HG03565 (cell line): Measurements from ENCODE around the gene DGCR8.

Experiments
- ATAC-seq: cut with Tn5 transposase; IDR thresholded peaks from one replicate; pipeline ENCODE4 v1.9.1; 2021; ENCODE audit warnings: mild to moderate bottlenecking, moderate library complexity; ENCODE audit not compliant: unreplicated experiment

Gene DGCR8

DNA sequence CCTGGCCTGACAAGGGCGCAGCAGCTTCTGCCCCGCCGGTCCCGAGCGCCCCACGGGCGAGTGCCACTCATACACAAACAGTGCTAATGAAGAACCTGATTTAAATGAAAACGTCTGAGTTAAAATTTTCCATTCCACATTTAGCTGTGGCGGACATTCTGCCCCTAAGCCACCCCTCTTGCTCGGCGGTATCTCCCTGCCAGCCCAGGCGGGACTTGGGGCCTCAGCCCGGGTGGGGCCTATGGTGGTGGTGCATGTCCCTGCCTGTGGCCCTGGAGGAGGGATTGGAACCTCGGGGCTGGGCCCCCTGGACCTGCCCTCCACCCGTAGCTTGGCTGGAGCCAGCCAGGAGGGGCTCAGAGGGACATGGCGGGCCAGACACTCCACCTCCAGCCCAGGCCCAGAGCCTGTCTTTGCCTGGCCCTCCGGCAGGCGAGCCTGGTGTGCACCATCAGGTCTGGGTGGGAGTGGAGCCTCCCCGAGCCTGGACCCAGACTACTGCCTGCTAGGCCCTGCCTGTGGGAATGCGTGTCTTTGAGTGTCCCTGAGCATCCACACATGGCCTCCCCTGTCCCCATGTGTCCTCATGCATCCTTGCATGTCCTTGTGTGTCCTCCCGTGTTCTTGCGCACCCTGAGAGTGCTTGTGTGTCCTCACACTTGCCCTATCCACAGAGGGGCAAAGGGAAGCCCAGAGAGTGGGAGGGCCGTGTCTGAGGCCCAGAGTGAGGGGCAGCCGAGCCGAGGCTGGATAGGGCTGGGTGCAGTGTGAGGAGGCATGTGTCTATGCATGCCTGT, 56.0 kb downstream of the DGCR8 start:
- ATAC-seq = no peak

DNA sequence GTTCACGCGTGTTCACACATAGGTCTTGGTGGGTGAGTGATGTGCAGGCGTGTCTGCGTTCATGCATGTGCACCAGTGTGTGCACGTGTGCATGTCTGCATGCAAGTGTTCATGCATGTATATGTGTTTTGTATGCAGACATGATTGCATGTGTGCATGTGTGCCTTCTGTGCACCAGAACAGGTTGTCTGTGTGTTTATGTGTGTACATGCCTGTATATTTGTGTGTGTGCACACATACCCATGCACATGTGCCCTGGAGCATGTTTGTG, 56.5 kb downstream of the DGCR8 start:
- ATAC-seq = no peak

DNA sequence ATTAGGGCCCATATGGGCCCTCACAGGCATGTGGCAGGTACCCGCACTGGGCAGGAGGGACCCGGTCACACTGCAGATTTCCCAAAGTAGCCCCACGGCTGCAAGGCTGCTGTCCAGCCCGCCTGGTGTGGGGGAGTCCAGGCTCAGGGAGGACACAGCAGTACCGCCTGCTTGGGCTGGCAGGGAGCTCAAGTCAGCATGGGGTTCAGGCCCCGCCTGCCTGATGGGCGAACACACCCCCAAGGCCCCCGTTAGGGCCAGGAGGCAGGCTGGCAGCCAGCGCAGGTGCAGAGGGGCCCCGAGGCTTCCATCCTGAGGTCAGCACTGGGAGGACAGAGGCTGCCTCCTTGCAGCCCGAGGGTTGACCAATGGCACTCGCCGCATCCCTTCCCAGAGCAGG, 57.1 kb downstream of the DGCR8 start:
- no peak for ATAC-seq

DNA sequence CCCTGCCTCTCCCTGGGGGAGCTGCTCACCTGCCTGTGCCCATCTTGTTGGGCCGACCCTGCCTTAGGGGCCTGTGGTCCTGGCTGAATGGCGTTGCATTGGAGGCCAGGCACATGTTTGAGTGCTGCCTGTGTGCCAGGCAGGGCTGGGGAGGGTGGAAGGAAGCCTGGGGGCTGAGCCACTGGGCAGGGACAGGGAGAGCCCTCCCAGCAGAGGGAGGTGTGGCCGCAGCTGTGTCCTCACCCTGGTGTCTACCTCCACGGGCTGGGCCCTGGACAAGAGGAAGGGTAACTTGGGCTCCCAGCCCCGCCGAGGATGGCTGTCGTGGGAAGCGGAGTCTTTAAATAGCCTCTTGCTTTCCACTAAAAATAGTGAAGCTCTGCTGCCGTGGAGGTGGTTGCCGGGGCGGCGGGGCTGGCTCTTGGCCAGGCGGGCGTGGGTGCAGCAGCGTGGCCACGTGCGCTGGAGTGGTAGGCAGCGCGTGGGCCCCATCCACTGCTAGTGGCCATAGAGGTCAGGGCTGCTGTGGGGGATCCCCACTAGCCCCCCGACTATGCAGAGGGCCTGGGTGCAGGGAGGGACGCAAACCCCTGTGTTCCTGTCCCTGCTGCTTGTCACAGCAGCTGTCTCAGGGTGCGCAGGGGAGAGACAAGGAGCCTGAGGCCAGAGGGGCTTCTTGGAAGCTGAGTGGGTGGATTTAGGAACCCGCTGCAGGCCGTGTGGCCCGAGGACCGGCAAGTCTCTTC, 57.8 kb downstream of the DGCR8 start:
- no peak for ATAC-seq

DNA sequence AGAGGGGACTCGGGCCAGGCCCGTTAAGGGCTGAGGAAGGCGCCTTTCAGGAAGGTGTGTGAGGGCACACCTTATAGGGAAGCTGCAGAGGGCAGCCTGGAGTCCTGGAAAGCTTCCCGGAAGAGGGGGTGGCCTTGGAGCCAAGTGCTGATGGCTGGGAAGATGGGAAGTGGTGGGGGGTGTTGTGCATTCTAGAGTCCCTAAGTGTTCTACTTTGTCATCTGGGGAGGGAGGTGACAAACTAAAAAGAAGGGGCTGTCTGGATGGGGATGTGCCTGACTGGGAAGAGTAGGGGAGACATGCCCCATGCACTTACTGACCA, 58.3 kb downstream of the DGCR8 start:
- ATAC-seq = no peak

DNA sequence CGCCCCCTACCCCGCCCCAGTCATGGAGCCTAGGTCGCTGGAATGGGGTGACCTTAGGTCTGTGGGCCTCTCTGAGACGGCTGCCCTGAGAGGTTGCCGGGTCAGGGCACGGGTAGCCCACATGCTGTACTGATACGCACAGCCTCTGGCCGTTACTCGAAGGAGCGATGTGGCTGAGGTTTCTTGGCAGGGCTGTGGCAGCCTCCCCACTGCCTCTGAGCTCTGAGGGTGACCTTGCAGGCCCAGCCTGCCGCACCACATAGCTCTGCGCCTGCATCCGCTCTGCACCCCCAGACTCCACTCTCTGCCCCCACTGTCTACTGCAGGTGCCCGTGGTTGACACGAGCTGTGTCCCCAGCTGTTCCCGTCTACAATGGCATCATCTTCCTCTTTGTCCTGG, 58.8 kb downstream of the DGCR8 start:
- ATAC-seq = no peak

DNA sequence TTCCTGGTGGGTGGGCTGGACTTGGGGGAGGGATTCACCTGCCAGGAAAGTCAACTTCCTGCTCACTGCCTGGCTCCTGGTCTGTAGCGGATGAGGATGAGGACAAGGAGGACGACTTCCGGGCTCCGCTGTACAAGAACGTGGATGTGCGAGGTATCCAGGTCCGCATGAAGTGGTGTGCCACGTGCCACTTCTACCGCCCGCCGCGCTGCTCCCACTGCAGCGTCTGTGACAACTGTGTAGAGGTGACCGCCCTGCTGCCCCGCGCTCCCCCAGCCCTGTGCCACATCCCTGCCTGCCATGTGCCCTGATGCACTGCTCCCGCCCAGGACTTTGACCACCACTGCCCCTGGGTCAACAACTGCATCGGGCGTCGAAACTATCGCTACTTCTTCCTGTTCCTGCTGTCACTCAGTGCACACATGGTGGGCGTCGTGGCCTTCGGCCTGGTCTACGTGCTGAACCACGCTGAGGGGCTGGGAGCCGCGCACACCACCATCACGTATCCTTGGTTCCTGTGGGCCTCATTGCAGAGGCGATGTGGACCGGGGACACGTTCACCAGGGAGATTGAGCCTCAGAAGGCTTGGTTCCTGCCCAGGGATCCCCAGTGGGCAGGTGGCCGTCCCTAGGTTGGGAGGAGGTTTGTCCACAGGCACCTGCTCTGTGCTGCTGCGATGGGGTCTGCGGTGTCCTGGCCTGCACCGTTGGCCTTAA, 59.5 kb downstream of the DGCR8 start:
- no peak for ATAC-seq

DNA sequence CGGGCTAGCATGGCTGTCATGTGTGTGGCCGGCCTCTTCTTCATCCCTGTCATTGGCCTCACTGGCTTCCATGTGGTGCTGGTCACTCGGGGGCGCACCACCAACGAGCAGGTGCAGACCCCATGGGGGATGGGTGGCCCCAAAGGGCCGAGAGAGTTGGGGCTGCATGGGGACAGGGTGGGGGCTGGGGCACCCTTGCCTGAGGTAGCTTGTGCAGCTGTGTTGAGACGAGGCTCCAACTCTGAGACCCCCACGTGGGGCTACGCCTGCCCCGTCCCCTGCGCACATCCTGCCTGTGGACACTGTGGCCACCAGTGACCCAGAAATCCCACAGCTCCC, 60.0 kb downstream of the DGCR8 start:
- no peak for ATAC-seq

DNA sequence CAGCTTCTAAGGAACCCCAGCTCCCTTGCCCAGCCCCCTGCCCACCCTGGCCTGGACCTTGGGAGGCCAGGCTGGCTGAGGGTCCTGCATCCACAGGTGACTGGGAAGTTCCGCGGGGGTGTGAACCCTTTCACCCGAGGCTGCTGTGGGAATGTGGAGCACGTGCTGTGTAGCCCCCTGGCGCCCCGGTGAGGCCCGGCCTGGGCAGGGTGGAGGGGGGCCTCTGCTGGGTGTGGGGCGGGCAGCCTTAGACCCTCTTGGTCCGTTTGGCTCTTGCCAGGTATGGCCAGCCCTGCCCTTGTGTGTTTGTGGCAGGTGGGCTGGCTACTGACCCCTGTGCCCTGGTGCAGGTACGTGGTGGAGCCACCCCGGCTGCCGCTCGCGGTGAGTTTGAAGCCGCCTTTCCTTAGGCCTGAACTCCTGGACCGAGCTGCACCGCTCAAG, 60.5 kb downstream of the DGCR8 start:
- no peak for ATAC-seq

DNA sequence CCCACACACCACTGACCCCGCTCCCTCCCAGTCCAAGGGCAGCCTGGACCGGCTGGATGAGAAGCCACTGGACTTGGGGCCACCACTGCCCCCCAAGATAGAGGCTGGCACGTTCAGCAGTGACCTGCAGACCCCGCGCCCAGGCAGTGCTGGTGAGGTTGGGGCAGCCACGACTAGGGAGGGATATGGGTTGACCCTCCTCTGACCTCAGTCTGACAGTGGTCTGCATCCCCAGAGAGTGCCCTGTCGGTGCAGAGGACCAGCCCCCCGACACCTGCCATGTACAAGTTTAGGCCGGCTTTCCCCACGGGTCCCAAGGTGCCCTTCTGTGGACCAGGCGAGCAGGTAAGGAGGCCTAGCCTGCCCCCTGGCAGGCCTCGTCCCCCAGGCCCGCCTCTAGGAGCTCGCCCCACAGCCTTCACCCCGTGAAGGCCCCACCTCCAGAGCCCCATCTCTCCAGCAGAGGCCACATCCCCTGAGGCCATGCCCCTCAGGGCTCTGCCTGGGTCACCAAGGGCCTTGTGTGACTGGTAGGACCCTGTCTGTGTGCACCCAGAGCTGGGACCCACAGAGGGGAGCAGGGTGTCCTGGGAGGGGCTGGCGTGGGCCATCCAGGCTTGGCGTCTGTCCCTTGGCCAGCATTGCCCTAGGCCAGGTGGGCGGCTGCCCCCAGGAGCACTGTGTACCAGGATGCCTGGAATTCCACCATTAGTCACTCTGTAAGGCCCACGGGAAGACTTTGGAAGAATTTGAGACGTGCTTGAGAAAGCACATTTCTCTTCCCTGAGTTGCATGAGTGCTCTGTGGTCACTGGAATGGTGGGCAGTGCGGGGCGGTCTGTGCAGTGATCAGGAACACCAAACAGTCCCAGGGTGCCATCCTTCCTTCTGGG, 61.4 kb downstream of the DGCR8 start:
- ATAC-seq = no peak

DNA sequence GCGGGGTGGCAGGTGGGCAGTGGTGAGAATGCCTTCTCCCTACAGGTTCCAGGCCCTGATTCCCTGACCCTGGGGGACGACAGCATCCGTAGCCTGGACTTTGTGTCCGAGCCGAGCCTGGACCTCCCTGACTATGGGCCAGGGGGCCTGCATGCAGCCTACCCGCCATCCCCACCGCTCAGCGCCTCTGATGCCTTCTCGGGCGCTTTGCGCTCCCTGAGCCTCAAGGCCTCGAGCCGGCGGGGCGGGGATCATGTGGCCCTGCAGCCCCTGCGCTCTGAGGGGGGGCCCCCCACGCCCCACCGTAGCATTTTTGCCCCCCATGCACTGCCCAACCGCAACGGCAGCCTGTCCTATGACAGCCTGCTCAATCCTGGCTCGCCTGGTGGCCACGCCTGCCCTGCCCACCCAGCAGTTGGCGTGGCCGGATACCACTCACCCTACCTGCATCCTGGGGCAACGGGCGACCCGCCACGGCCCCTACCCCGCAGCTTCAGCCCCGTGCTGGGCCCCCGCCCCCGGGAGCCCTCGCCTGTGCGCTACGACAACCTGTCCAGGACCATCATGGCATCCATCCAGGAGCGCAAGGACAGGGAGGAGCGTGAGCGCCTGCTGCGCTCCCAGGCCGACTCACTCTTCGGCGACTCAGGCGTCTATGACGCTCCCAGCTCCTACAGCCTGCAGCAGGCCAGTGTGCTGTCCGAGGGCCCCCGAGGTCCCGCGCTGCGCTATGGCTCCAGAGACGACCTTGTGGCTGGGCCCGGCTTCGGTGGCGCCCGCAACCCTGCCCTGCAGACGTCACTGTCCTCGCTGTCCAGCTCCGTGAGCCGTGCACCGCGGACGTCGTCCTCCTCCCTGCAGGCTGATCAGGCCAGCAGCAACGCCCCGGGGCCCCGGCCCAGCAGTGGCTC, 62.9 kb downstream of the DGCR8 start:
- no peak for ATAC-seq

DNA sequence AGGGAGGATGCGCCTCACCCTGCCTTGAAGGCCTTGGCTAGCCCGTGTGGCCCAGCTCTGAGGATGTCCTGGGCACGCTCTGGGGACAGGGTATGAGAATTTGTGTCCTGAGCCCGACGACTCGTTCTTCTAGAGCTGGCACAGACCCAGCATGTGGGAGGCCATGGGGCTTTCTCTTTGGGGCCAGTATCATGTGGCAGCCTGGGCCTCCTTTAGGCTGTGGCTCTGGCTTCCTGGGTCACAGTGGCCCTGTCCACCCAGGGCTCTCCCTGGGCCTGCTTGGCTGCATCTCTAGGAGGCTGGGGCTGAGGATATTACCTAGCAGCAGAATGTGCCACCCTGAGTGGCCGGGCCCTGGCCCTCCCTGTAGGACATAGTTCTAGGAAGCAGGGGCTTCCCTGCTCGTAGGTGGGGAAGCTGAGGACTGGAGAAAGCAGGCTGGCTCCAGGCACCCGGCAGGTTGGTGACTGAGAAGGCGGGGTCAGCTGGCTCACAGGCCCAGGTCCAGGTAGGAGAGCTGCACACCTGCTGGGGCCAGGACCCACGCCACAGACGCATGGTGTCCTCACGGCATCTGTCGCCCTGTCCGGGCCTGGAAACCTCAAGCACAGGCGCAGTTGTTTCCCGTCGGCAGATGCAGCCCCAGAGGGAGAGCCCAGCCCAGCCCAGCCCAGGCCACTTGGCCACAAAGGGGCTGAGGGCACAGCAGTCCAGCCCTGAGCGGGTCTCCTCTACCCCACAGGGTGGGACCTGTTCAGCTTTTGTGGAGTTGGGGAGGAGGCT, 64.0 kb downstream of the DGCR8 start:
- ATAC-seq = no peak

DNA sequence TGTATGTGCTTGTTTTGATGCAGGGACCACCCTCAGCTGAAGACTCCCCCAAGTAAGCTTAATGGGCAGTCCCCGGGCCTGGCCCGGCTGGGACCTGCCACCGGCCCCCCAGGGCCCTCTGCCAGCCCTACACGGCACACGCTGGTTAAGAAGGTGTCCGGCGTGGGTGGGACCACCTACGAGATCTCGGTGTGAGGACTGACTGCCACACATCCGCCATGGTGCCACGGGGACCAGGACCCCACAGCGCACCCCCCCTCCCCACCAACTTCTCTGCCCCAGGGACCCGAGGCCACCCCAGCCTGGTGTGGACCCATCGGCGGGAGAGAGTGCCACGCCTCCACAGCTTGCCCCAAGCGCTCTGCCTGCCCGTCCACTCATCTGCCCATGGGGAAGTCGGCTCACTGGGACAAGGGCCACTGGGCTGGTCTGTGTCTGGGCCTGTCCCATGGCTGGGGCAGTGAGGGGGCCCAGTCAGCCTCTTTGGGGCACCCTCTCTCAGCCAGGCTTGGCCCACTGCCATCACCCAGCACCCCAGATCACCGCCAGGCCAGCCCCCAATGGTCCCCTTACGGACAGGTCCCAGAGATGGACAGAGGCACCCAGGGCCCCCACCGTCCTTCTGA, 65.3 kb downstream of the DGCR8 start:
- no peak for ATAC-seq

DNA sequence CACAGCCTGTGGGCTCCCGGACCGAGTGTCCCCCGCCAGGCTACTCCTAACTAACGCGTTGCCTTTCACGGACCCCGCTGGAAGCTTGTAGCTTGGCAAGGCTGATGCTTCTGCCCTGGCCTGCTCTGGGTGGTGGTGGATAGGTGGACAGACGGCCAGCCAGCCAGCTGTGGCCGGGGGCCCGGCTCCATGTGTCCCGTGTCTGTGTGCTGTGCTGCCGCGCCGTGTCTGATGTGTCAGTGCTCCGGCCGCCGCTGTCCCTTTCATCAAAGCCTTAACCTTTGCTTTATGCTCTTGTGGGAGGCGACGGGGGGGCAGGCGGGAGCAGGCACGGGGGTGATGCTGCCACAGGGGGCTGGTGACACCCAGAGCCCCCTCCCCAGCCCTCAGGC, 65.8 kb downstream of the DGCR8 start:
- ATAC-seq = no peak

DNA sequence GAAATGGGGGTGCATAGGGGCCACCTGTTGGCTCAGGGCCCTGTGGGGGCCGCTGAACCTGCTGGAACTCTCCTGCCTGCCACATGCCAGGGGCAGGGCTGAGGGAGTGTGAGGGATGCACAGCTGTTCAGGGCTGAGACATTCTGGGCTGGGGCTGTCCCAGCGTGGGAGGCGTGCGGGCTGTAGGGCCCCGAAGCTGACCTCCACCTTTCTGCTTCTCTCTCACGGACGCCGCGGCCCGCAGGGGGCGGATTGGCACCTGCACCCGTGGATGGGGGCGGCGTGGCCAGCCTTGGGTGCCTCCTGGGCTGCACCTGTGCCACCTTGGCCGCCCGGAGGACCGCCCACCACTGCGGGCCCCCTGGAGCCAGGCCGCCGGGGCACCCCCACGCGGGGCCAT, 66.7 kb downstream of the DGCR8 start:
- no peak for ATAC-seq

DNA sequence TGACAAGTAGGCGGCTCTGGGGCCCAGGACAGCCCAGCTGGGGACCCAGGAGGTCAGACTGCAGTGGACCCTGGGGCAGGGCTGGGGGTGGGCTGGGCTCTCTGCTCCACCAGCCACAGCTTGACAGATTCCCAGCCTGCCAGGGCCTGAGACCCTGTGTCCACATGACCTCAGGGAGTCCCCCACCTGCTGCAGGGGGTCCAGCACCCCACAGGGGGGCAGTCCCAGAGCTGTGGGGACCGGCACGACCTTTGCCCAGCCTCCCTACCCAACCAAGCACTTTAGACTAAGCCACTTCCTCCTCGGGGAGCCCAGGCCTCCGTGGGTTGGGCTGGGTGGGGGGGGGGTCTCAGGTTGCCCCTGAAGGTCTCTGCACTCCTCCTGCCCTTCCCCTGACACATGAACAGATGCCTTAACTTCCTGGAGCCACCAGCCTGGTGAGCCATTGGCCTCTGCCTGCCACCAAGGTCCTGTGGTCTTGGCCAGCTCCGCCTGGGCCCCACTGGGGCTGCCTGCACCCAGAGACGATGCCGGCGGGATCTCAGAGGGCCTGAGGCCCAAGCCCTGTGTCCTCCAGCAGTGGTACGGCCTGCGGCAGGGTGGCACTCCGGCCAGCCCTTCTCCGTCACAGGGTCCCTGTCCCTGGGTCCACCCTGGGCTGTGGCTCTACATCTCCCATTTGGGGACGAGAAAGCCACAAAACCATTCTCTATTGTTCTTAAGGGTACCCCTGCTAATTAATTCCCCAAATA, 67.4 kb downstream of the DGCR8 start:
- ATAC-seq = no peak

DNA sequence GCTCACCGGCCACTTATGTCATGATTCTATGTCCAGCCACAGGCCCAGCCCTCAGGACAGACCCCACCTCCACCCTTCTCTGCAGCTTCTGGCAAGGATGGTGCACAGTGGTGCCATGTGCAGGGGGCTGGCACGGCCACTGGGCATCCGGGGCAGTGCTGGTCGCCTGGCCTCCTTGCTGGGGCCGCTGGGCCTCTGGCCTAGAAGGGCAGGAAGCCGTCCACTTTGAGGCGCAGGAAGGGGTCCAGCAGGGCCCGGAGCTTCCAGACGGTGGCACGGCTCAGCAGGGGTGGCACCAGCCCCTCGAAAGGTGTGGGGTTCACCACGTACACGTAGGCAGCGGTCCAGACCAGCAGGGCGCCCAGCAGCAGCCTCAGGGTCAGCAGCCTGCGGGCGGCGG, 68.4 kb downstream of the DGCR8 start:
- no peak for ATAC-seq
